Measurements from ENCODE around the gene FOXK2.
A peak's percentile ranks its signal among the peaks of the same experiment; 100 is the strongest.
"Not testable (repeated sequence)": the region's sequence is repeated elsewhere in the genome, so short reads cannot be mapped to it uniquely, and the experiment has no call there.

Gene FOXK2

GRCh38 chr17:82564241-82564640 lies 44.7 kb downstream of the FOXK2 start:
- DNase-seq (ENCODE audit: low read depth in 2 of 2), result no peak

DNA sequence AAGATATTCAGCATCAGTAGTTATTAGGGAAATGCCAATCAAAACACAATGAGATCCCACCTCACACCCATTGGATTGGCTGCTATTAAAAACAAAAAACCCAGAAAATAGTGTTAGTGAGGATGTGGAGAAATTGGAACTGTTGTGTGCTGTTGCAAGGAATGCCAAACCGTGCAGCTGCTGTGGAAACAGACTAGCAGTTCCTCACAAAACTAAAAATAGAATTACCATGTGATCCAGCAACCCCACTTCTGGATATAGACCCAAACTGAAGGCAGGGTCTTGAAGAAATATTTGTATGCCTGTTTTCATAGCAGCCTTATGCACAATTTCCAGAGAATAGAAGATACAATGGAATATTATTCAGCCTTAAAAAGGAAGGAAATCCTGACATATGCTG lies 46.0 kb downstream of the FOXK2 start:
- no peak for DNase-seq (ENCODE audit: low read depth in 2 of 2)

DNA sequence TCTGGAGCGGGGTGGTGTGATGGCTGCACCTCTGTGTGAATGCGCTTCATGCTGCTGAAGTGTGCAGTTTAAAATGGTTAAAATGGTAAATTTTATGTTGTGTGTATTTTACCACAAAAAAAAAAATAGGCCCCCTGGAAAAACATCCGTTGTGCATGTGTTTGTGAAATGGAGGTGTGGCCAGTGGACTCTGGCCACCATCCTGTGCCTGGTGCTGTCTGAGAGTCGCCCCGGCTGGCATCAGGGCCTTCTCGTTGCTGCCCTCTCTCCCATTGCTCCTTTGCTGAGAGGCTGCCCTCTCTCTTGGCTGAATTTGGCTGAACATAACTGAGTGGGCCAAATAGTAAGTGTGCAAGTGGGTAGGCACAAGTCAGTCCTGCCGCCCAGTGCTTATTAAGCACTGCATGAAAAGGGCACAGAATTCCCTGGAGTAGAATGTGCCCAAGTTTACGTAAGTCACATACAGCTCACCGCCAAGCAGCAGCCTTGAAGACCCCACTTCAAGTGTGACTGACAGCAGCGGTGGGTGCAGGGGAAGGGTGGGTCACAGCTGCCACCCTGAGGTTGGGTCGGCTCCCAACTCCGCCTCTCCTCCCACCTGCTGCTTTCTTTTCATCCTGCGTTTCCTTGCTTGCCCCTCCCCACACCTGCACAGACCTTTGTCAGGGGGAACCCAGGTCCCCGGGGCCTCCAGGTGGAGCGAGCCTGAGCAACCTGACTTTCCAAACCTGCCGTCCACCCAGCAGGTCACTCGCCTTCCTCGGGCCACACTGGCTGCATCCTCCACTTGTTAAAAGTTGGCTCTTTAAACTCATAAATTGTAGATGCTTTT lies 46.8 kb downstream of the FOXK2 start:
- no peak for DNase-seq (ENCODE audit: low read depth in 2 of 2)

- DNase-seq (ENCODE audit: low read depth in 2 of 2), result no peak
These were observed 47.8 kb downstream of the FOXK2 start for GRCh38 chr17:82567286-82567685.

DNA sequence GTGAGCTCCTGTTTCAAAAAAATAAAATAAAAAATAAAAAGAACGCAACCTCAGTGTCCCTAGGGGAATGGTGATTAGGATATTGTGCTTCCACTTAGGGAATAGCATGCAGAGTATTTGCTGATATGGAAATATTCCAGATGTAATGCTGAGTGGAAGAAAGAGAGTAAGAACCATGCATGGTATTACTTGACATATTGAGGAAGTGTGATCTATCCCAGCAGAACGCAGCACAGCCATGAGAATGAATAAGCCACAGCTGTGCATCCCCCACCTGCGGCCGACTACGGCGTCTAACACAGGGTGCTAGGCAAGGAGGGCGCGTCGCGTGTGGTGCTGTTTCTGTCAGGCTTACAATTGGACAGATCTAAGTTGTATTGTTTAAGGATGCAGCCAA lies 49.5 kb downstream of the FOXK2 start:
- no peak for DNase-seq (ENCODE audit: low read depth in 2 of 2)

DNA sequence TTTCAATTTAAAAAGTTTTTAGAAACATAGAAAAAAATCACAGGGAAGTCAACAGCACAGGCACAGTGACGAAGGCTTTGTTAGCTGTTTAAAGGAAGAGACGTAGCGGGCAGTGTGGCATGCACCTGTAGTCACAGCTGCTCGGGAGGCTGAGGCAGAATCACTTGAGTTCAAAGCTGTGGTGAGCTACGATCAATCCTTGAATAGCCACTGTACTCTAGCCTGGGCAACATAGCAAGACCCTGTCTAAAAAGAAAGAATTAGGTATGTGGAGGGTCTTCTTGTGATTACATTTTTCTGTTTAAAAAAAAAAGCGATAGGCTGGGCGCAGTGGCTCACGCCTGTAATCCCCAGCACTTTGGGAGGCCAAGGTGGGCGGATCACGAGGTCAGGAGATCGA lies 50.1 kb downstream of the FOXK2 start:
- no peak for DNase-seq (ENCODE audit: low read depth in 2 of 2)

- DNase-seq (ENCODE audit: low read depth in 2 of 2), result no peak
These were observed 50.7 kb downstream of the FOXK2 start for GRCh38 chr17:82570277-82570676.

GRCh38 chr17:82571855-82572254 lies 52.3 kb downstream of the FOXK2 start:
- DNase-seq (ENCODE audit: low read depth in 2 of 2), result no peak

- no peak for DNase-seq (ENCODE audit: low read depth in 2 of 2)
These were observed 54.5 kb downstream of the FOXK2 start for GRCh38 chr17:82574041-82574440.

DNA sequence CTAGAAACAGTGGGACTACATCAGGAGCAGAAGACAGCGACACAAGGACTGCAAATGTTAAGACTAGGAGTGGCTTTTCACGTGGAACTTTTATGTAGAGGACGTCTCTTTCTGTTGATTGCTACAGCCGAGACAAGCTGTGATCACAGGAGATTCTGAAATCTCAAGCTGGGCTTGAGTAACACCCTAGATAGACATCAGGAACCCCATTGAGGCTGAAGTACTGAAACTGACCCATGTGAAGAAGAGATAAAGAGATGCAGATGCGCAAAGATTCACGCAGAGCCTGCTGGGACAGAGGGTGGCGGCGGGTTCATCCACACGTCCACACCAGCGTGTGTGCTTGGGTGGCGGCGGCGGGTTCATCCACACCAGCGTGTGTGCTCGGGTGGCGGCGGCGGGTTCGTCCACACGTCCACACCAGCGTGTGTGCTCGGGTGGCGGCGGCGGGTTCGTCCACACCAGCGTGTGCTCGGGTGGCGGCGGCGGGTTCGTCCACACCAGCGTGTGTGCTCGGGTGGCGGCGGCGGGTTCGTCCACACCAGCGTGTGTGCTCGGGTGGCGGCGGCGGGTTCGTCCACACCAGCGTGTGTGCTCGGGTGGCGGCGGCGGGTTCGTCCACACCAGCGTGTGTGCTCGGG lies 56.2 kb downstream of the FOXK2 start:
- DNase-seq (ENCODE audit: low read depth in 2 of 2), result not testable (repeated sequence)

DNA sequence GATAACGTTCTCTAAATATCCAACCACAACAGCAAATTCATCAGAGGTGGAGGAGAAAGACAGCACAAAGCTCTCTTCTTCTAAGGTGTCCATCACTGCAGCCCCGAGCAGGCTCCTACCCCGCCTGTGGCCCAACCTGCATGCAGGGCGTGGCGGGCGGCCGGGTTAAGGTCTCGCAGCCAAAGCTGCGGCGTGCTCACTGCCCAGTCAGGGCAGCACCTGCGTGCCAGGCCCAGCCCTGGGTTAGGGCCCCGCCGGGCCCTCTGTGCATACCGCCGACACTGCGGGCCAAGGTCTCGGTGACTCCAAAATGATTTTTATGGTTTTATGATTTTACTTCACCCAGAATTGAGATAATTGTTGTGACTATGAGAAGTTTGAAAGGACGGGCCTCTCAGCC lies 57.8 kb downstream of the FOXK2 start:
- DNase-seq (ENCODE audit: low read depth in 2 of 2), result no peak

DNA sequence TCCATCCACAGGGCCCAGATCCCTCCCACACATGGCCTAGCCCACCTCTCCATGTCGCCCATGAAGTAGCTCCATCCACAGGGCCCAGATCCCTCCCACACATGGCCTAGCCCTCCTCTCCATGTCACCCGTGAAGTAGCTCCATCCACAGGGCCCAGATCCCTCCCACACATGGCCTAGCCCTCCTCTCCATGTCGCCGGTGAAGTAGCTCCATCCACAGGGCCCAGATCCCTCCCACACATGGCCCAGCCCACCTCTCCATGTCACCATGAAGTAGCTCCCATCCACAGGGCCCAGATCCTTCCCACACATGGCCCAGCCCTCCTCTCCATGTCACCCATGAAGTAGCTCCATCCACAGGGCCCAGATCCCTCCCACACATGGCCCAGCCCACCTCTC lies 60.4 kb downstream of the FOXK2 start:
- DNase-seq (ENCODE audit: low read depth in 2 of 2), result not testable (repeated sequence)

- DNase-seq (ENCODE audit: low read depth in 2 of 2), result no peak
These were observed 62.7 kb downstream of the FOXK2 start for GRCh38 chr17:82582213-82582612.

GRCh38 chr17:82582709-82583108 lies 63.2 kb downstream of the FOXK2 start:
- DNase-seq (ENCODE audit: low read depth in 2 of 2), result no peak

- DNase-seq (ENCODE audit: low read depth in 2 of 2), result peak in 1 of 2 donors; percentile 47
These were observed 64.2 kb downstream of the FOXK2 start for GRCh38 chr17:82583720-82584234.

- not testable (repeated sequence) for DNase-seq (ENCODE audit: low read depth in 2 of 2)
These were observed 66.5 kb downstream of the FOXK2 start for GRCh38 chr17:82585935-82586575.

- no peak for DNase-seq (ENCODE audit: low read depth in 2 of 2)
These were observed 67.2 kb downstream of the FOXK2 start for GRCh38 chr17:82586576-82587233.

DNA sequence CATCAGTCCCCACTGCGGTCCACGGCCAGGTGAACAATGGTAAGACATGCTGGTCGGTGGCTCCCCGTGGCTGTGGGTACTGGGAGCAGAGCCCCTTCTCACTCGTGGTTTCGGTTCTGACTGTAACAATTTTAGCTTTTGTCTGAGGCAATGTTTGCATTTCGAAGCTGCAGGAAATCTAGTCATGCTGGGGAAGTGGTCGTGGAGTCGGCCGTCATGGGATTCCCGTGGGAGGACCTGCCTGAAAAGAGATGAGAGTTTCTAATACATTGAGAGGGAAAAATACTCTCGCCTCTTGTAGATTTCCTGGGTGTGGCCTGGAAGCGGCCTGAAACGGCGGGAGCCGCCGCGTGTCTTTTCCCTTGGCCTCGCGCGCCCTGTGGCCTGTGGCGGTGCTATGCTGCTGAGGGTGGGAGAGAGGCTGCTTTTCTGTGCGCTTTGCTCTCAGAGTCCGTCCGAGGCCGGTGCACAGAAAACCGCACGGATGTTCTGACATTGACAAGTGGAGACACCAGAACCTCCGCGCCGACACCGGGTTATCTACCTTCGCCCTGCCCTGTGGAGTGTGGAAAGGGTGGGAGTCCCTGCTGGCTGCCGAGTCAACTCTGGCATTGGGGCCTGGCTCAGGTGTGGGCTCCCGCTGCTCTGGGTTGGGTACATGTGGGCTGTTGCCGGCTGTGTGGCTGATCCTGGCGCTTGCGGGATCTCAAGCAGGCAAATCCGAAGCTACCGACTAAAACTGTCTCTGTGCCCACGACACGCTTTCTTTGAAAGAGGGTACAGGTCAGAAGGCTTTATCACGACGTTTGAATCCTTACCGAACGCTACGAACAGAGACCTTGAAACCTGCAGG lies 67.9 kb downstream of the FOXK2 start:
- no peak for DNase-seq (ENCODE audit: low read depth in 2 of 2)

DNA sequence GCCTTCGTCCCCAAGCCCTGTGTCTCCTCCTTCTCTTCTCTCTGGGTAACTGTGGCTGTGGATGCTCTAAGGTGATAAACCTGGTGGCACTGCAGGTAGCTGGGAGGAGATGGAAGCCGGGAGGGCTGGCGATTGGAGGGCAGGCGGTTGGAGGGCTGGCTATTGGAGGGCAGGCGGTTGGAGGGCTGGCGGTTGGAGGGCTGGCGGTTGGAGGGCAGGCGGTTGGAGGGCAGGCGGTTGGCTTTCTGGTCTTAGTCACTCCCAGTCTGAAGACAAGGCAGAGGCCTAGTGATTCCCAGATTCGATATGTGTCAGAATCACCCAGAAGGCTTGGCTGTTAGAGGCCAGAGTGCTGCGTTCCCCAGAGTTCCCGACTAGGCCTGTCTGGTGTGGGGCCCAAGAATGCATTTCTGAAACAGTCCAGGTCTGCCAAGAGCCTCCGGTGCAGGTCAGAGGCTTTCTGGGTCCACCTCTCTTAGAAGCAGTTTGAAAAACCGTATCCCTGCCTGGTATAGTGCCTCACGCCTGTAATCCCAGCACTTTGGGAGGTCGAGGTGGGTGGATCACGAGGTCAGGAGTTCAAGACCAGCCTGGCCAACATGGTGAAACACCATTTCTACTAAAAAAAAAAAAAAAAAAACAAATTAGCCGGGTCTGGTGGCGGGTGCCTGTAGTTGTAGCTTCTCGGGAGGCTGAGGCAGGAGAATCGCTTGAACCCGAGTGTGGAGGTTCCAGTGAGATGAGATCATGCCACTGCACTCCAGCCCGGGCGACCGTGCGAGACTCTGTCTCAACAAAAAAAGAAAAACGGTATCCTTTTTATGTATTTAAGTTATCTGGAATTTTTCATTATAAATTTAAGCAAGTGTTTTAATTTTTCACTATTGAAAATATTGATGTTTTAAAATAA lies 69.0 kb downstream of the FOXK2 start:
- no peak for DNase-seq (ENCODE audit: low read depth in 2 of 2)

DNA sequence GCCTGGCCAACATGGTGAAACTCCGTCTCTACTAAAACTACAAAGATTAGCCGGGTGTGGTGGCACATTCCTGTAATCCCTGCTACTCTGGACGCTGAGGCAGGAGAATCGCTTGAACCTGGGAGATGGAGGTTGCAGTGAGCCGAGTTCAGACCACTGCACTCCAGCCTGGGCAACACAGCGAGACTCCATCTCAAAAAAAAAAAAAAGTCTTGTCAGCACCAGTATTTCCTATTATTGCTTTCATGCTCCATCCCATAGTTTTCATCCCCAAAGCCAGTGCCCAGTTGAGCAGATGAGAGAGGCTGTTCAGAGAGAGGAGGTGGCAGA lies 70.3 kb downstream of the FOXK2 start:
- DNase-seq (ENCODE audit: low read depth in 2 of 2), result no peak
